HG02973 (cell line): Measurements from ENCODE around the gene APCDD1.
"Not testable (repeated sequence)": the region's sequence is repeated elsewhere in the genome, so short reads cannot be mapped to it uniquely, and the experiment has no call there.

Experiments
- ATAC-seq: cut with Tn5 transposase; IDR thresholded peaks from one replicate; pipeline ENCODE4 v1.9.1; 2021; ENCODE audit warnings: moderate library complexity; ENCODE audit not compliant: unreplicated experiment

APCDD1 gene

DNA sequence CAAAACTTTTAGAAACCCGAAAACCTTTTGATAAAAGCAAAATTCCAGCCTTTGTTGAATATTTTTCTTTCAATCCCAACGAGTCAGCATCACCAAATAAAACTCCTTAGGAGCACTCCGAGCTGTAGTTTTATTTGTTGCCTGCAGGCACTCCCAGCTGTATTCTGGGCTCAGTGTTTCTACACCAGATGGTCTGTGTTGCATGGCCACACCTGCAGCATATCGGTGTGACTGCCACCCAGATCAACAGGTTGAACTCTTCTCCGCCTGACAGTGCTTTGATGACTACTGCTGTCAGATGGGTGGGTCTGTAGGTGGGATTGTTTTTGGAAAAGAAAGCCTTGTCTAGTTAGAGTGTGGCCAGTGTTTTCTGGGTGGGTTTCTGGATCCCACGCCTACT, 32.7 kb downstream of the APCDD1 start:
- ATAC-seq: no peak

GRCh38 chr18:10488017-10488416, 33.6 kb downstream of the APCDD1 start:
- ATAC-seq: no peak

DNA sequence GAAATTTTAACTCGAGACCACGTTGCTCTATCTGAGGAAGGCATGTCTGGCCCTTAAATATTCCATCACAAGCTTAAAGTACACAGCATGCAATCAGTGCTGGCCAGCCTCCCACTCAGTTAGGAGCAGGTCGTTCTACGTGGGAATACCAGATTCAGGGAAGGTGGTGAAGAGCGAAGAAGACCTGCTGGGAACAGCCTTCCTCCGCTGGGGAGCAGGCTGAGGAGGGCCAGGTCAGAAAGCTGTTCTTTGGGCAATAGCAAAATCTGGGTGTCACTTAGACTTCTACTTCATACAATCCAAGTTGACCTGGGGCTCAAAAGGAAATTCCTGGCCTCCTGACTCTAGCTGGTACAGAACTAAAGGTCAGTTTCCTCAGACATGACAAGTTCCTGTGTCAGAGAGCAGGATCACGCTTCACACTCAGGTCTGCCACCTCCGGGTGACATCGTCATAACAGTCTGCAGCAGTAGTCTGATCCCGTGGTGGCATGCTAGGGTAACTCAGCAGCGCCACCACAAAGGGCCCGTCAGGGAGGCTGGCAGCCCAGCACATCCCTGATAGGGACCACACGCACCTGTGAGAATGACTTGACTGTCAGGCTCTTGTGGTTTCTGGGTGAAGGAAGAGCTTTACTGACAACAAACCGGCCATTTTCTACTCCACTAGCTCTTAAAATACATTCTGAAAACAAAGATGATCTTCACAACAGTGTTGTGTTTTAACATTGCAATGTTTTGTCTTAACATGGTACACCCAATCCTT, 36.1 kb downstream of the APCDD1 start:
- ATAC-seq: peak; percentile 90

DNA sequence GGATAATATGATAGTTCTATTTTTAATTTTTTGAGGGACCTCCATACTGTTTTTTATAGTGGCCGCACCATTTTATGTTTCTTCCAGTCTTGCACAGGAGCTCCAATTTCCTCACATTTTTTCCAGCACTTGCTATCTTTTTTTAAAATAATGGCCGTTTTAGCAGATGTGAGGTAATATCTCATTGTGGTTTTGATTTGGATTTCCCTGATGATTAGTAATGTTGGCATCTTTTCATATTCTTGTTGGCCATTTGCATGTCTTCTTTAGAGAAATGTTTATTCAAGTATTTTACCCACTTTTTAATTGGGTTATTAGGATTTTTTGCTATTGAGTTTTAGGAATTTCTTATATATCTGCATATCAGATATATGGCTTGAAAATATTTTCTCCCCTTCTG, 41.5 kb downstream of the APCDD1 start:
- ATAC-seq: no peak

- no peak for ATAC-seq
Measured at GRCh38 chr18:10497206-10497749, 42.8 kb downstream of the APCDD1 start.

GRCh38 chr18:10499230-10499629, 44.8 kb downstream of the APCDD1 start:
- no peak for ATAC-seq

- ATAC-seq: no peak
Measured at GRCh38 chr18:10500038-10500437, 45.6 kb downstream of the APCDD1 start.

- no peak for ATAC-seq
Measured at GRCh38 chr18:10504723-10505122, 50.3 kb downstream of the APCDD1 start.

DNA sequence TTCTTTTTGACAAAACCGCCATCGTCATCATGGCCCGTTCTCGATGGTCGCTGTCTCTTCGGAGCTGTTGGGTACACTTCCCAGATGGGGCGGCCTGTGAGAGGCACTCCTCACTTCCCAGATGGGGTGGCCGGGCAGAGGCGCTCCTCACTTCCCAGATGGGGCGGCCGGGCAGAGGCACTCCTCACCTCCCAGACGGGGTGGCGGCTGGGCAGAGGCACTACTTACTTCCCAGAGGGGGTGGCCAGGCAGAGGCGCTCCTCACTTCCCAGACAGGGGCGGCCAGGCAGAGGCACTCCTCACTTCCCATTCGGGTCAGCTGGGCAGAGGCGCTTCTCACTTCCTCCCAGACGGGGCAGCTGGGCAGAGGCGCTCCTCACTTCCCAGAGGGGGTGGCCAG, 51.5 kb downstream of the APCDD1 start:
- ATAC-seq: not testable (repeated sequence)

DNA sequence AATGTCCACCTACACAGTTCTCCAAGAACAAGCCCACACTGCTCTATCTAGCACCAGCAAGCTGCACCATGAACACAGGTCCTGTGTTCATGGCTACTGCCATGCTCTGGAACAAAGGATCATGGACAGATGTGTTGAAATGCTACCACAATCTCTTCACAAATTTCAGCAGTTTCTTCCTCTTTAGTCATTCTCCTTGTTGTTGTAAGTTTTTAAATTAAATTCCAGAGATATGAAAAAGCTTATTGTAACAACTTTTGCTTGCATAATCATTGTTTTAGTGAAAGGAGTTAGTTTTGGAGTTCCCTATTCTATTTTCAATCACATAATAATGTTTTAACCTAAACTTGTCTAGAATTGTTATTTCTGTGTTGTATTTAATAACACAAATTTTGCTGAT, 54.2 kb downstream of the APCDD1 start:
- no peak for ATAC-seq

- no peak for ATAC-seq
Measured at GRCh38 chr18:10511236-10511635, 56.8 kb downstream of the APCDD1 start.

DNA sequence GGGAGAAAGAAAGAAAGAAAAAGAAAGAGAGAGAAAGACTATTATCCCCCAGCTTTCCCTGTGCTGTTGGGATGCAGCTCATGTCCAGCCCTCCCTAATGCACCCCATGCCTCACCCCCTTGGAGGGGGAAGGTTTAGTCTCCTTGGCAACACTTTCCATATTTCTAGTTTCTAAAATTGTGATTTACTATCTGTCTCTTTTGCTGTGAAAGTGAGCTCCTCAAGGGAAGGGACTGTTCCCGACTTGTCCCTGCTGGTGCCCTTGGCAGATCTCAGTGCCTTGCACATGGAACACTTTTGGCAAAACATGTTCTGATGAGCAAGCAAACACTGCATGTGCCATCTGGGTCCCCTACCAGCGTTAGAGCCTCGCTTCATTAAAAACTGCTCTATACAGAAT, 59.6 kb downstream of the APCDD1 start:
- ATAC-seq: no peak

- ATAC-seq: no peak
Measured at GRCh38 chr18:10514601-10515000, 60.2 kb downstream of the APCDD1 start.

DNA sequence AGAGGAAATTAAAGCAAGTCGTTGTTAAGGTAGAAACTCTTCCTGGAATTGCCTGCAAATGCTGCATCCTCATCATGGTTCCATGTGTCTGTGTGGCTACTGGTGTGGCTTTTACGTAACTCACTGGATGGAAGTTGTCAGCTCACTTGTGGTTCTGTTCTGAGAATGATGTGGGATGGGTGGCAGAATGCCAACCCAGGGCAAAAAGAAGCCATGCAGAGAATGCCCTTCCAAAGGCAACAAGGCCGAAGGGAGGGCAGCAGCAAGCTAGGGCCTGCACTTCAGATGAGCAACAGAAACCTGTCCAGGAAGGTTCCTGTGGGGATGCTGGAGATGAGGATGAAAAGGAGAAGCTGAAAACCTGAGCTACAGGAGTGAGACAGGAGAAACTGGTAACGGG, 61.0 kb downstream of the APCDD1 start:
- no peak for ATAC-seq

DNA sequence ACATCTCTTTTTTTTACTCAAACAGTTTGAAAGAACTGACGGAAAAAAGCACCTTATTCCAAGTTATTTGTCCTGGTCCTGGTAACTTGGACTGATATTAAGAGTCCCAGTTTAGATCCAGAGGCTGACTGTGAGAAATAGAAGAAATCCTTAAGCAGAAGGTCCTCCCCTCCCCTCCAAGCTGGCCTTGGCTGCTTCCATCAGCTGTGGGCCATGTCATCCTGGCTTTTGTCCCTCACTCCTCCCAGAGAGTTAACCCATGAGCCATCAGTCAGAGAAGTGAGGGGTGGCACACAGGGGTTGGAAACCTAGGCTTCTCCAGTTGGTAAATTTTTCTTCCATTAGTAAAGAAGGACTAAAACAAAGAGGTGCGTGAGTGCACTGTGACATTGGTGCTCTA, 61.6 kb downstream of the APCDD1 start:
- no peak for ATAC-seq

- ATAC-seq: no peak
Measured at GRCh38 chr18:10518595-10519255, 64.3 kb downstream of the APCDD1 start.

- no peak for ATAC-seq
Measured at GRCh38 chr18:10519366-10519765, 64.9 kb downstream of the APCDD1 start.

DNA sequence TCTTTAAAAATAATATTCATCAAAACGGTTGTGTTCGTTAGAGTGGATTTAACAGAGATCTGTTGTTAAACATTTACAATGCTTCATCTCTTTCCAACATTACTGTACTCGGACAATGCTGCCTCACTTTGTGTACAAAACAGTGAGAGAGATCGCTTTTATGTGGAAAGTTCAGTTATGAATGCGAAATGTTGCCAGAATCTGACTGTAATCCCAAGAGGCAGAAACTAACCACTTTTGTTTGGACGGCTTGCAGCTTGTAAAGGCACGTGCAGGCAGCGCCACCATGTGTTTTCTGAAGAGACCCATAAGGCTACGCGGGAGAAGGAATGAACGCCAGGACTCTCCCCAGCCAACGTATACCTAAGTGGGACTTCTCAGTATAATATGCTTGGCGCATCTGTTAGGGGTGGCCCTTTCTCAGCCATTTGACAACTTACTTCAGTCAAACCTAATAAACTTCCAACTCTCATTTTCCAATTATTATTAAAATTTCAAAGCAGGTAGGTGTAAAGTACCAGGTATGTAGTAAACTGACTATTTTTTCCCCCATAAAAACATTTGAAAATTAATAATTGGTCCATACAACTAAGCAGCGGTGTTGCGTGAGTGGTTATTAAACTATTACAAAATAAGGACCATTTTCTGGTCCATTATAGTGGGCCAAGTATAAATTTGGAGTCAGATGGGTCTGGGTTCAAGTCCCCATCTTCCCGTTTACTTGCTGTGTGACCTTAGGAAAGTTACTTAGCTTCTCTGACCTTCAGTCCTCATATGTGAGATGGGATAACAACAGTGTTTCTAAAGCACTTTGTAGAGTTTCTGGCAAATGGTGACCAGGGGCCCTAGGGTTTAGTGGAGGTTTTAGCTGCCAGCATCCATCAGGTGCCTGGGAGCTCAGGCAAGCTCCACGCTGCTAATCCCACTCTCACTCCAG, 65.8 kb downstream of the APCDD1 start:
- peak; percentile 70 for ATAC-seq

GRCh38 chr18:10521566-10521965, 67.1 kb downstream of the APCDD1 start:
- ATAC-seq: no peak

GRCh38 chr18:10522574-10522973, 68.1 kb downstream of the APCDD1 start:
- ATAC-seq: no peak

GRCh38 chr18:10523544-10523943, 69.1 kb downstream of the APCDD1 start:
- no peak for ATAC-seq
